HK-2 (cell line): ENCODE results near the gene NR2F6.
"Not testable (repeated sequence)": the region's sequence is repeated elsewhere in the genome, so short reads cannot be mapped to it uniquely, and the experiment has no call there.

Experiments
- DNase-seq: peaks from one replicate; pipeline ENCODE4 v3.0.0-alpha.2; 2018; ENCODE audit not compliant: unreplicated experiment

The NR2F6 gene

DNA sequence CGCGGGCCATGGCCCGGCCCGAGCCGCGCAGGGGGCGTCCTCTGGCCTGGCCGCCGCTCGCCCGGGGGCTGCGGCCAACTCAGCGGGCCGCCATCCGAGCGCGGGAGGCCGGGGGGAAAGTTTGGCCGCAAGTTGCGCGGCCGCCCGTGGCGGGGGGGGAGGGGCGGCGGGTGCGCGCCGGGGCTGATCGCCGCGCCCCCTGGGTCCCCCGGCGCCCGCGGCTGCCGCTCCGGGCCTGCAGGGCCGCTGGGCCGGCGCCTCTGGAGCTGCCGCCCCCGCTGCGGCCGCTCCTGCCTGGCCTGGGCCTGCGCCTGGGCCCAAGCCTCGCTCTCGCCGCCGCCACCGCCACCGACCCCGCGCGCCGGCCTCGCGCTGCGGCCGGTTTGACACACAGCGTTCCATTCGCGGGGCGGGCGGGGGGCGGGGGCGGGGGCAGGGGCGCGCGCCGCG, at the start of gene NR2F6:
Gene NR2F6, minus strand, starts transcription at position 385 of the 450 bp plus-strand sequence. CDS start 699 bp downstream, outside the sequence.
- peak; percentile 45 for DNase-seq

DNA sequence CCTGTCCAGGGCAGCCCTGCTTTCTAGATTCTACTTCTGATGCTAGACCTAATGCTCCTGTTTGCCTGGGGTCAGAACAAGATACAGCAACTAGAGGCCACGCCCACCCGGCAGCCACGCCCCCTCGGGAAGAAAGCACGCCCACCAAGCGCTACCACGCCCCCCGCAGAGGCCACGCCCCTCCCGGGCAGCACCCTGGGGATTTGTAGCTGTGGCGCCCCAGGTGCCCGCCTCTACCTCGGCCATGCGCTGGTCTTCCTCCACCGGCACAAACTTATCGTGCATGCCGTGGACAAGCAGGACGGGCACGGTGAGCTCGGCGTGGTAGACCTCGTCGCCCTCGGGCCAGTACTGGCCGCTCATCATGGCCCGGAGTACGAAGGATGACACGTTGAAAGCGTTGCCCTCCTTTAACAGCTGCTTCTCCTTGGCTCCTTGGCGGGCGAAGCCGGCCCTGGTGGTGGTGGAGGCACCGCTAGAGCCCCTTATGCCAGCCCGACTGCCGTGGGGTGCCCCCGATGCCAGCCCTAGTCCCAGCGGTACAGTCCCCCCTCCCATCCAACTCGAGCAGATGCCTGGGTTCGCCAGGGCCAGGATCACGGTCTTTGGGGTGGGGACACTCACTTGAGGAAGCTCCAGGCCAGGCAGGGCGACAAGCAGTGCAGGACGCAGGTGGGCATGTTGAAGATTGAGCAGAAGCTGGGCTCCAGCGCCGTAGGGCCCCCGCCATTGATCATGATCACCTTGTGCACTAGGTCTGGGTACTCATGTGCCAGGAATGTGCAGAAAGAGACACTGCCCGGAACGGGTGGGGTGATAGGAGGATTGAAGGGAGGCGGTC, 48.6 kb upstream of the NR2F6 start:
- DNase-seq = no peak

DNA sequence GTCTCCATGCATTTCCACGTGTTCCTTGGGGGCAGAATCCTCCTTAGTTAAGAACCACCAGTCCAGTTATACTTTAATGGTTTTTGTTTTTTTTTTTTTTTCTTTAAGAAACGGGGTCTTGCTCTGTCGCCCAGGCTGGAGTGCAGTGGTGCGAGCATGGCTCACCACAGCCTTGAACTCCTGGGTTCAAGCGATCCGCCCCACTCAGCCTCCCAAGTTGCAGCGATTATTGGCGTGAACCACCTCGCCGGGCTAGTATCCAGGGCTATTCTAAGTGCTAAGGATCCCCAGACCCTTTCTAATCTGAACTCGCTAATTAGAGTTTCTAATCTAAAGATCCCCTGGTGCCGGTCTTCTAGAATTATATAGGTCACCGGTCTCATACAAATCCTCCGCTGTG, 47.9 kb upstream of the NR2F6 start:
- no peak for DNase-seq

DNA sequence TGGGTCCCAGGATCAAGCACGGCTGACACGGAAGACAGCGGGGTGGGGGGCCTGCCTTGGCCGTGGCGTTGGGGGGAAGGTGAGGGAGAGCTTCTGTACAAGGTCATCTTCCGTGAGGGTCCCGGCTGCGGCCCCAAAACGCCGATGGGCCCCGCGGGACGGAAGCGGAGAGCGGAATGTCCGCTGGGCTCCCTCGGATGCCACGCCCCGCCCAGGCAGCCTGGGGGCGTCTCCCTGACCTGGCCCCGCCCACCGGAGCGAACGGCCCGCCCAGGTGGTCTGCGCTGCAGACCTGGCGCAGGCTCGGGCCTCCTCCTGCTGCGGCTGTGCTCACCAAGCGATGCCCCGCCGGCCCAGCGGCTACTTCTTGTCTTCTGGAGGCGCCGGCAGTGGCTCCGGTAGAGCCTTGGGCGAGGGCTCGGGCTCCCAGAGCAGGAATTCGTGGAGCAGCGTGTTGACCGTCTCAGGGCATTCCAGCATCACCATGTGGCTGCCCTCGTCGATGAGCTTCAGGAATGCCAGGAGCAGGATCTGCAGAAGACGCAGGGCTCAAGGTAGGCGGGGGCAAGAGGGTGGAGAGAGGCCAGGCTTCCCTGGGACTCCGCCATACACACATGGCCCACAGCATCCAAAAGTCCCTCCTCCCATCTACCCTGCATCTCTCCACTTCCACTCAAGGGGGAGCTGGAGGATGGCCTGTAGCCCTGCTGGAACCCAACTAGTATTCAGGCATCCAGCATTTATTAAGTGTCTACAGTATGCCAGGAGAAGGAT, 46.8 kb upstream of the NR2F6 start:
- peak; percentile 18 for DNase-seq

DNA sequence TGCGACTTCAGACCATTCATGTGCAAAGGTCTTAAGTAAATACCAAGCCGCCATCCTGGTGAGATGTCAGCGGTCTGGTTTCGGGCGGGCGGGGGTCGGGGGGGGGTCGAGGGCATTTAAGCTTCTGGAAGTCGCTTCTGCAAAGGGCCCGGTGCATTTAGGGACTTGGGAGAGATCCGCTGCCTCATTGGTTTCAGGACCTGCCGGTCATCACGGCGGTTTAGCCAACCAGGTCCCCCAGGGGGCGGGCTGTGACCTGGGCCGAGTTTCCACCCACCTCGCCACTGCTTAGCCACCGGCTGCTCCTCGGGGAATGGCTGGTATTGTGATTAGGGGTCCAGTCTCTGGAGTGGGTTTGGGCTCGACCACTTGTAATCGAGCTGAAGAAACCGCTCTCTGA, 43.8 kb upstream of the NR2F6 start:
- no peak for DNase-seq

DNA sequence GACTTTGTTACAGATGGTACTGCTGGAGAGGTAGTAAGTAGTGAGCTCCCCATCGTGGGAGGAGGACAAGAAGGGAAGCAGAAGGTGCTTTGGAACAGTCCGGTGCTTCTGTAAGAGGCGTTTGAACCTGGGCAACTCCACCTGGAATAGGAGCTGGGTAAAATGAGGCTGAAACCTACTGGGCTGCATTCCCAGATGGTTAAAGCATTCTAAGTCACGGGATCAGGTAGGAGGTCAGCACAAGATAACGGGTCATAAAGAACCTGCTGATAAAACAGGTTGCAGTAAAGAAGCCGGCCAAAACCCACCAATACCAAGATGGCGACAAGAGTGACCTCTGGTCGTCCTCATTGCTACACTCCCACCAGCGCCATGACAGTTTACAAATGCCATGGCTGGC, 41.0 kb upstream of the NR2F6 start:
- DNase-seq = no peak

DNA sequence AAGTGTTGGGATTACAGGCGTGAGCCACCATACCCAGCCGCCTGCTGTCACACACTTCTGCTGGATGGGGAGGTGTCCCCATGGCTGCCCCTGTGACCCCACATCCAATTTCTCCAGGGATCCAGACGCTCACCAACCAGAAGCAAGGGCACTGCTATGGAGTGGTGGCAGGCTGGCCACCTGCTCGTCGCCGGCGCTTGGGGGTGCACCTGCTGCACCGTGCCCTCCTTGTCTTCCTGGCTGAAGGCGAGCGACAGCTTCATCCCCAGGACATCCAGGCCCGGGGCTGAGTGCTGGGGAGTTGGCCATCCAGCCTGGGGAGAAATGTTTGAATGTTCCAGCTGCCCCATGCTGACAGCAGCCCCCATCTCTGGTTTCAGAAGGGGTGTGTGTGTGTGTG, 40.5 kb upstream of the NR2F6 start:
- DNase-seq = no peak

DNA sequence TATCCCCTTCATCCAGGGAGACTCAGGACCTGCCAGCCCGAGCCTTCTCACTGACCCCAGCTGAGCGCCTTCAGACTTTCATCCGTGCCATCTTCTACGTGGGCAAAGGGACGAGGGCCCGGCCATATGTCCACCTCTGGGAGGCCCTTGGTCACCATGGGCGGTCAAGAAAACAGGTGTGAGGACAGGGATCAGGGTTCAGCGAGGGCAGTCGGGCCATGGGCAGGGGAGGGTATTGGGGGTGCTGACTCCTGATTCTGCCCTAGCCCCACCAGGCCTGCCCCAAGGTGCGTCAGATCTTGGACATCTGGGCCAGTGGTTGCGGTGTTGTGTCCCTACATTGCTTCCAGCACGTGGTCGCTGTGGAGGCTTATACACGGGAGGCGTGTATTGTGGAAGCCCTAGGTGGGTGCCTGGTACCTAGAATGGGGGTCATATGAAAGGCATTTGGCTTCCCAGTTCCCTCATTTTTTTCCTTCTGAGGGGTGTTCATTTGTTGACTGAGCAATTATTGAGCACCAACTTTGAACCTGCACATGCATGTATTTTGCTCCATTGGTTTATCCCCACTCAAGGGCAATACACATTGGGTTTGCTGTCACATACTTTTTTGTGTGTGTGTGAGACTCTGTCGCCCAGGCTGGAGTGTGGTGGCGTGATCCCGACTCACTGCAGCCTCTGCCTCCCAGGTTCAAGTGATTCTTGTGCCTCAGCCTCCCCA, 39.9 kb upstream of the NR2F6 start:
- DNase-seq = no peak

DNA sequence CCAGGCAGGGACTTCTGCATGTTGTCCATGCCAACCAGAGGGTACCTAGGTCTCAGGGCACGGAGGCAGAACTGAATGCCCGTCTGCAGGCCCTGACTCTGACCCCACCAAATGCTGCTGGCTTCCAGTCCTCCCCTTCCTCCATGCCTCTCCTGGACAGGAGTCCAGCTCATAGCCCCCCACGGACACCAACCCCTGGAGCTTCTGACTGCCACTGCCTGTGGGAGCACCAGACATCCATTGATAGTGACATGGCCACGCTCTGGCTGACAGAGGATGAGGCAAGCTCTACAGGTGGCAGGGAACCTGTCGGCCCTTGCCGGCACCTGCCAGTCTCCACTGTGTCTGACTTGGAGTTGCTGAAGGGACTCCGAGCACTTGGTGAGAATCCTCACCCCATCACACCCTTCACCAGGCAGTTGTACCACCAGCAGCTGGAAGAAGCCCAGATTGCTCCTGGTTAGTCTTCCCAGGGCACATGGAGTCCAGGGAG, 37.8 kb upstream of the NR2F6 start:
- DNase-seq = no peak

DNA sequence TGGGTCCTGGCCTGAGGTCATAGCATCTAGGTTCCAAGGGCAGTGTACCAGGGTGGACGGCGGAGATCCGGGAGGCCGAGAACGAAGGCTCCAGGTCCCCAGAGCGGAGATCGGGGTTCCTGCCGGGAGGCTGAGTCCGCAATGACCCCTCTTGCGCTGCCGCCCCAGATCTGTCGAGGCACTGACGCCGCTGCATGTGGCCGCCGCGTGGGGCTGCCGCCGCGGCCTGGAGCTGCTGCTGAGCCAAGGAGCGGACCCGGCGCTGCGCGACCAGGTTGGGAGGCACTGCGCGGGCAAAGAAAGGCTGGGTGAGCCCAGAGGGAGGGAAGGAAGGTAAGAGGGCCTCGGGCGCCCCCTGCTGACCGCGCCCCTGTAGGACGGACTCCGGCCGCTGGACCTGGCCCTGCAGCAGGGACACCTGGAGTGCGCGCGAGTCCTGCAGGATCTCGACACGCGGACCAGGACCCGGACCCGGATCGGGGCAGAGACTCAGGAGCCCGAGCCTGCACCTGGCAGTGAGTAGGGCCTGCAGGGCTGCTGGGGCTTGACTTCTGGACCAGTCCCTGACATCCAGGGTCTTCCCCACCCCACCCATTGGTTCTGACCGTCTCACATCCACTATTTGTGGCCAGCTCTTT, 36.9 kb upstream of the NR2F6 start:
- peak; percentile 96 for DNase-seq

DNA sequence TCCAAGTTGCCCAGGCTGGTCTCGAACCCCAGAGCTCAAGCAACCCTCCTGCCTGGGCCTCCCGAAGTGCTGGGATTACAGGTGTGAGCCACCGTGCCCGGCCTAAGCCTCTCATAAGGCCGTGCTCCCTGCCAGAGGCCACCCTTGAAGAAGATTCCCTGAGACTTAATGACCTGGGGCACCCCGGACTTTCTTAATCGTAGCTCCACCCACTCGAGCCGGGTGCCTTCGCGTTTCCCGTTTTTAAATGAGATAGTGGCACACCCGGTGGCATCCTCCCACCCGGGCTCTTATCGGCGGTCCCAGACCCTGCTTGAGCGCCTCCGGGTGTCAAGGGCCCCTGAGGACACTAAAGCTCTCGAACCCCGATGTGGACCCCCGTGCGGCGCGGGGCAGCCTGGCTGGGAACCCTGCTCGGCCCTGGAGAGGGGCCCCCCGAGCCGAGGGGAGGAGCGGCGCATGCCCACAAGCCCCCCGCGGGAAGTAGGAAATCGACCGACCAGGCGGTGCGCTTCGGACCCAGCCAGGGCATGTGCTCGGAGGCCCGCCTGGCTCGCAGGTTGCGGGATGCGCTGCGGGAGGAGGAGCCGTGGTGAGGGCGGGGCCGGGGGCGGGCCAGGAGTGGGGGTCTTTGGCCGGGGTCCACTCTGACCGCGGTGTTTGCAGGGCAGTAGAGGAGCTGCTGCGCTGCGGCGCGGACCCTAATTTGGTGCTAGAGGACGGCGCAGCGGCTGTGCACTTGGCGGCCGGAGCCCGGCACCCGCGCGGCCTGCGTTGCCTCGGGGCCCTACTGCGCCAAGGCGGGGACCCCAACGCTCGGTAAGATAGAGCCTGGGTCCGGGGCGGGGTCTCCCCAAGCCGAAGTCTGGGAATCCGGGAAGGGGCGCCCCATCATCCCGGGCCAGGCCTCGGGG, 35.9 kb upstream of the NR2F6 start, which contains the start of gene ANKLE1:
Gene ANKLE1, plus strand, starts transcription at position 511 of the 914 bp plus-strand sequence. Its CDS starts 20 bp downstream, at position 531.
- peak; percentile 80 for DNase-seq

DNA sequence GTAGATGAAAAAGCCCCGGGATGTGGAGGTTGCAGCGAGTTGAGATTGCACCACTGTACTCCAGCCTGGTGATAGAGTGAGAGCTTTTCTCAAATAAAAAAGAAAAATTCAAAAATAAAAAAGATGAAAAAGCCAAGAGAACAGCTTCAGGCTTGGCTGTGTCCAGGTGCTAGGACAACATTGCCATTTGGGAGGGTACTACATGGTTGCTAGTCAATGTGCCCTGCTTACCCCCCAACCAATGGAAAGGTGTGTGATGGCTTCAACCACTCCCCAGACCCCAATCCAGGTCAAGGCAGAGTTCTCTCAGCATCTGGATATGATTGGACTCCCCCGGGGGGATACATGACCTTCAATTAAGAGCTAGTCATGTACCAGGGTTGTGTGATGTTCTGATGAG, 33.7 kb upstream of the NR2F6 start:
- no peak for DNase-seq

DNA sequence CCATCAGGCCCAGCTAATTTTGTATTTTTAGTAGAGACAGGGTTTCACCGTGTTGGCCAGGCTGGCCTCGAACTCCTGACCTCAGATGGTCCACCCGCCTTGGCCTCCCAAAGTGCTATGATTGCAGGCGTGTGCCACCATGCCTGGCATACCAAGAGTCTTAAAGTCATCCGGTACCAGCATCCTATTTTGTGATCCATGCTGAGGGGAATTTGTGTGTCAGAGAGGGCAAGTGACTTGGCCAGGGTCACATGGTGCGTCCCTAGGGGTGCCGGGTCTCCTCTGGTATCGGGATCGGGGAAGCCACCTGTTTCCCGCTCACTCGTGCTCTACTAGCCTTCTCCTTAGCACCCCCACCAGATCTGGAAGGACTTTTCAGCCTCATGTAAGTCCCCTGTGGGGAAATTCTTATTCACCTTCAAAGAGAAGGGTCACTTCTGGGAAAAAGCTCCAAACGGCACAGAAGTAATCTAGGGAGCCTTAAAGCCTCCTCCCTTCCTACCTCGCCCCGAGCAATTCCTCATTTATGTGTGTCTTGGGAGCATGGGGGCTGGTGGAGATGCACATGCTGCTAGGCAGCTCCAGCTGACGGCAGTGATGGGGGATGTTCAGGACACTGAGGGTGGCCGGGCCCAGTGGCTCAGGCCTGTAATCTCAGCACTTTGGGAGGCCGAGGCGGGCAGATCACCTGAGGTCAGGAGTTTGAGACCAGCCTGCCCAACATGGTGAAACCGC, 29.9 kb upstream of the NR2F6 start:
- DNase-seq = no peak

DNA sequence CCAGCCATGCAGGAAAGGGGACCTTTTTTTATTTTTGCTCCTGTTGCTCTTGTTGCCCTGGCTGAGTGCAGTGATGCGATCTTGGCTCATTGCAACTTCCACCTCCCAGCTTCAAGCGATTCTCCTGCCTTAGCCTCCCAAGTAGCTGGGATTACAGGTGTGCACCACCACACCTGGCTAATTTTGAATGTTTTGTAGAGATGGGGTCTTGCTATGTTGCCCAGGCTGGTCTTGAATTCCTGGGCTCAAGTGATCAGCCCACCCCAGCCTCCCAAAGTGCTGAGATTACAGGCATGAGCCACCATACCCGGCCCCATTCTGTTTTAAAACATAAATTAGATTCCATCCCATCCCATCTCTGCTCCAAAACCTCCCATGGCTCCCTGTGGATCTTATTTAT, 29.2 kb upstream of the NR2F6 start:
- DNase-seq = not testable (repeated sequence)

DNA sequence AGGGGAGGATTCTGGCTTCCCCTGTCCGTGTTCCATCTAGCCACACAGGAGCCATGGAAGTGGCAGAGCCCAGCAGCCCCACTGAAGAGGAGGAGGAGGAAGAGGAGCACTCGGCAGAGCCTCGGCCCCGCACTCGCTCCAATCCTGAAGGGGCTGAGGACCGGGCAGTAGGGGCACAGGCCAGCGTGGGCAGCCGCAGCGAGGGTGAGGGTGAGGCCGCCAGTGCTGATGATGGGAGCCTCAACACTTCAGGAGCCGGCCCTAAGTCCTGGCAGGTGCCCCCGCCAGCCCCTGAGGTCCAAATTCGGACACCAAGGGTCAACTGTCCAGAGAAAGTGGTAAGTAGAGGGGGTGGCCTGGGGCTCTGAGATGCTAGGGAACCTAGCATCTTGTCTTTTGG, 23.0 kb upstream of the NR2F6 start:
- no peak for DNase-seq

DNA sequence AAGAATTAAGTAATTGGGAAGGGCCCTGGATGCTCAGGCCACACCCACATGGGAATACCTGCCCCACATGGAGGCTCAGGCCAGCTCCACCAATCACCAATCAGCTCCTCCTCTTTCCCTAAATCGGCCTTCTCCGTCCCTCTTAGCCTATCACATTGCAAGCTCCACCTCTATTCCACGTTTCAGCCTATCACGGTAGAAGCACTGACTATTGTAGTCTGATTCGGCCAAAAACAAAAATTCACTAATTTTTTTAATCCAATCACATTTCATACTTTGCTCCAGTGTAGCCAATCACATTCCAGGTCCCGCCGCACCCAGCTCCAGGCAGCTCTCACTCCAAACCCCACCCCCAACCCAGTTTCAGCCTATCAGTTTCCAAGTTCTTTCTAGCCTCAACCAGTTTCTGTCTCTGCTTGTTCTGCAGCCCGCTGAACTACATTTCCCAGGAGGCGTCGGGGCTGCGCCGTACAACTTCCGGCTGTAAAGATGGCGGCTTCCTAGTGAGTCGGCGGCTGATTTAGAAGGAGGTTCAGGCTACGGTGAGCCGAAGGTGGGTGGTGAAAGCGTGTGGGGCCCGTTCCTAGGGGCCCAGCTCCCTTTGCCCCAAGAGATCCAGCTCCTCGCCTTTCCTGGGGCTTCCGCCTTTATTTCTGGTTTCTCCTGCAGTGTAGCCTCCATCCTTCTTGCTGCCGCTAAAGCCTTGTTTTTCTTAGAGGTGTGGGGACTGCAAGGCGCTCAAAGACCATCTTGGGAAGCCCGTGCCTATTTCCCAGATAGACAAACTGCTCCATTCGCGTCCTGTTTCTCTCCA, 21.5 kb upstream of the NR2F6 start, which contains the start of gene BABAM1:
Gene BABAM1, plus strand, starts transcription at position 469 of the 814 bp plus-strand sequence. CDS start 1,364 bp downstream, outside the sequence.
- peak; percentile 97 for DNase-seq

DNA sequence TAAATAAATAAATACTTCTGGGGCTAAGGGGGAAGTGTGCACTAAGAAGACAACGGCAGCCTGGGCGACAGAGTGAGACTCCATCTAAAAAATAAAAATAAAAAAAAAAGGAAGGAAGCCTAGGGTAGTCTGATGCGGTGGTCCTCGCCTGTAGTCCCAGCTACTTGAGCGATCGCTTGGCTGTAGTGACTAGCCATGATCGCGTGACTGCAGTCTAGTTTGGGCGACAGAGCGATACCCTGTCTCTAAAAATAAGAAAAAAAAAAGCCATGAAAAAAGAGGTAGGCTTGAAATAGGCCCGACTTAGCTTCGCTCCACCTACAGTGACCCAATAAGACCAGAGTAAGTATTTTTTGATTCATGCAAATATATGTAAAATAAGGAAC, 20.9 kb upstream of the NR2F6 start:
- no peak for DNase-seq

DNA sequence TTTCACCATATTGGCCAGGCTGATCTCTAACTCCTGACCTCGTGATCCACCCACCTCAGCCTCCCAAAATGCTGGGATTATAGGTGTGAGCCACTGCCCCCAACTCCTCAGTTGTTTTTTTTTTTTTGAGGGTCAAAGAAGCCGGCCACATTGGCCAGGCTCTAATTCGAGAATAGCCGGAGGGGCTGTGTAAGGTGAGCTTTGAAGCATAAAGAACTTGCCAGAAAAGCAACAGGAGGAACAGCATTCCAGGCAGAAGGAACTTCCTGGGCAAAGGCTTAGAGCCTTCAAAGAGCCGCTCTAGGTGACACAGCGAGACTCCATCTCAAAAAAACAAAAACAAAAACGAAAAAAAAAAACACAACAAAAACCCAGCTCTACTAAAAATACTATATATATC, 20.3 kb upstream of the NR2F6 start:
- no peak for DNase-seq

DNA sequence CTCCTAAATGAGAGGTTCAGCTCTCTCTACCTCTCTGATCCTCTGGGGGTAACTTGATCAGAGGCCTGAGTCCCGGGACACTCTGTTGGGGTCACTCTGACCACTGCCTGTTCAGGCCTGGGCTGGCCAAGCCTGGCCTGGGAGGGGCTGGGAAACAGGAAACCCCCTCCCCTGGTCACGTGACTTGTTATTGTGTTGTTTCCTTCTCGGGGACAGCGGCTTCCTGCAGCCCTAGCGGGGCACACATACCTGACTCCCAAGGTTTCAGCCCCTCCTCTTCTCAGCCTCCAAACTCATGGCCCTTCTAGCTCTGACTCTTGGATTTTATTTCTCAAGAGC, 18.9 kb upstream of the NR2F6 start, which contains the start of gene USHBP1:
Gene USHBP1, minus strand, starts transcription at position 105 of the 339 bp plus-strand sequence. CDS start 446 bp downstream, outside the sequence.
- DNase-seq = no peak
